ENCODE results near the gene RGS3. TPM values are rescaled to one million over a fixed set of nuclear protein-coding genes. Genes with fewer than 3 reads are reported as not detected.

RGS3 gene
- total and polyA plus RNA-seq, 2 of the 13 experiments (the other 11 are each of a cell fraction or from before 2014, with no cell fraction given), result 17.1 to 28.8 TPM

- TF ChIP-seq ZNF709 (CRISPR knock-in tag; IDR thresholded peaks at IDR 0.05), result no peak
- no peak for TF ChIP-seq ZNF484 (CRISPR knock-in tag; IDR thresholded peaks at IDR 0.05; ENCODE audit: borderline replicate concordance, low read depth)
- TF ChIP-seq FUBP1 (CRISPR knock-in tag; IDR thresholded peaks at IDR 0.05; ENCODE audit: borderline replicate concordance), result no peak
- TF ChIP-seq ZNF367 (CRISPR knock-in tag; IDR thresholded peaks at IDR 0.05; ENCODE audit: borderline replicate concordance), result no peak
- TF ChIP-seq DZIP1 (CRISPR knock-in tag; IDR thresholded peaks at IDR 0.05), result no peak
- TF ChIP-seq RORA (CRISPR knock-in tag; IDR thresholded peaks at IDR 0.05), result no peak
- no peak for TF ChIP-seq ZNF713 (CRISPR knock-in tag; IDR thresholded peaks at IDR 0.05)
- TF ChIP-seq HMG20A (CRISPR knock-in tag; IDR thresholded peaks at IDR 0.05; ENCODE audit: borderline replicate concordance), result peak; percentile 42; the same call in 1 of the 2 replicates
- TF ChIP-seq SYNCRIP (IDR thresholded peaks at IDR 0.05; ENCODE audit: insufficient read depth, low read depth, low read length), result no peak
- TF ChIP-seq KDM5A (IDR thresholded peaks at IDR 0.05; ENCODE audit: borderline replicate concordance, low read length), result no peak
- TF ChIP-seq SMAD3 (CRISPR knock-in tag; IDR thresholded peaks at IDR 0.05), result peak; percentile 86; the same call in 1 of the 2 replicates
- no peak for TF ChIP-seq TERF1 (CRISPR knock-in tag; IDR thresholded peaks at IDR 0.05)
- no peak for TF ChIP-seq IRX3 (CRISPR knock-in tag; IDR thresholded peaks at IDR 0.05; ENCODE audit: borderline replicate concordance, low read depth)
- TF ChIP-seq NFE2L2 (IDR thresholded peaks at IDR 0.05; ENCODE audit: low read length), result no peak
- no peak for TF ChIP-seq ZMAT5 (CRISPR knock-in tag; IDR thresholded peaks at IDR 0.05; ENCODE audit: borderline replicate concordance, low read depth)
- TF ChIP-seq ZSCAN22 (CRISPR knock-in tag; IDR thresholded peaks at IDR 0.05), result no peak
- TF ChIP-seq ZNF737 (CRISPR knock-in tag; IDR thresholded peaks at IDR 0.05; ENCODE audit: borderline replicate concordance), result no peak
- no peak for TF ChIP-seq NFE2L1 (CRISPR knock-in tag; IDR thresholded peaks at IDR 0.05; ENCODE audit: borderline replicate concordance)
- TF ChIP-seq PRMT3 (CRISPR knock-in tag; IDR thresholded peaks at IDR 0.05; ENCODE audit: borderline replicate concordance, low read depth), result no peak
- no peak for TF ChIP-seq ZMYM2 (CRISPR knock-in tag; IDR thresholded peaks at IDR 0.05)
- TF ChIP-seq ZBTB7B (CRISPR knock-in tag; IDR thresholded peaks at IDR 0.05), result 0 out of 2 replicates have a peak, but pooled peaks have one; percentile 67
- TF ChIP-seq ARID3A (IDR thresholded peaks at IDR 0.05; ENCODE audit: low read depth, low read length), result no peak
Observed at GRCh38 chr9:113609562-113610318, 146.2 kb downstream of the RGS3 start (continued).
